HepG2 (cell line): ENCODE results near the gene EPHB6. TPM values are rescaled to one million over a fixed set of nuclear protein-coding genes. Genes with fewer than 3 reads are reported as not detected.

Source experiments
- ATAC-seq: fragments of 200-7000 bp; cut with Tn5 transposase; 3 replicates; pipeline ENCODE4 v1.9.1; 2020; ENCODE audit warnings: mild to moderate bottlenecking, moderate library complexity
- BruUV-seq: library from RNA; stranded (reverse); fragments of 400-500 nt; replicated peaks from 2 replicates; lab custom pipeline; 2021; lab: Mats Ljungman, UMichigan
- CTCF ChIA-PET: fragments of 300-600 bp; formaldehyde crosslinking; extraction: SDS; loops from one replicate; lab custom pipeline; 2021; ENCODE audit warnings: low total read pairs, inconsistent platforms, low intra/inter-chr PET ratio; lab: Yijun Ruan, JAX
- POLR2A ChIA-PET: fragments of 350-600 bp; sonication (Branson Sonifier 250); formaldehyde crosslinking; loops from one replicate; lab custom pipeline; 2020; ENCODE audit warnings: antibody characterized with exemption, inconsistent platforms; lab: Yijun Ruan, JAX
- DNase-seq: peaks from one replicate; pipeline ENCODE4 v3.0.0-alpha.2; 2015; ENCODE audit warnings: low spot score
- FAIRE-seq: peaks from 3 replicates; lab custom pipeline; 2011; peaks lifted over from hg19 to GRCh38; lab: Jason Lieb, UNC
- H2AFZ ChIP-seq: one replicate; pipeline ENCODE4 v1.6.1; 2011; ENCODE audit warnings: low read length, inconsistent platforms
- H3K27ac ChIP-seq: fragments of 300-600 bp; 3 replicates; pipeline ENCODE4 v1.8.0; 2011; ENCODE audit warnings: mixed run types, mild to moderate bottlenecking, mixed read lengths, low read length, inconsistent platforms; ENCODE audit not compliant: insufficient read depth; ENCODE audit errors: extremely low read length
- H3K27me3 ChIP-seq, 2 experiments: fragments of 200-600 bp in 1 of 2; 2 replicates in 1 of 2; 3 replicates in 1 of 2; pipeline versions ENCODE4 v1.6.0 to v1.8.0; 2011; ENCODE audit warnings: low read length in 2 of 2, mild to moderate bottlenecking in 2 of 2, moderate library complexity in 2 of 2, inconsistent platforms in 1 of 2; ENCODE audit not compliant: insufficient read depth in 2 of 2, control insufficient read depth in 1 of 2
- H3K36me3 ChIP-seq, 2 experiments: fragments of 200-600 bp in 1 of 2; replicated peaks in 1 of 2; 2 replicates in 1 of 2; 3 replicates in 1 of 2; pipeline versions ENCODE4 v1.5.1 to v1.8.0; 2011; ENCODE audit warnings: low read length in 2 of 2, inconsistent platforms in 1 of 2; ENCODE audit not compliant: insufficient read depth in 2 of 2, control insufficient read depth in 1 of 2
- H3K4me1 ChIP-seq: 2 replicates; pipeline ENCODE4 v1.5.1; 2012; ENCODE audit warnings: low read length, inconsistent platforms; ENCODE audit not compliant: insufficient read depth
- H3K4me2 ChIP-seq: 2 replicates; pipeline ENCODE4 v1.6.0; 2011; ENCODE audit warnings: low read depth, low read length, inconsistent platforms
- H3K4me3 ChIP-seq, 3 experiments: fragments of 200-600 bp in 1 of 3; sonication (generic), shearing (Covaris generic) in 1 of 3; replicated peaks in 1 of 3; 2 replicates each; pipeline ENCODE4 v1.5.1; 2011 to 2016; ENCODE audit warnings: low read length in 3 of 3, inconsistent platforms in 2 of 3, low read depth in 2 of 3, mild to moderate bottlenecking in 2 of 3, control low read depth in 1 of 3, mixed read lengths in 1 of 3; ENCODE audit not compliant: insufficient read depth in 1 of 3
- H3K79me2 ChIP-seq: one replicate; pipeline ENCODE4 v1.6.1; 2011; ENCODE audit warnings: low read length, inconsistent platforms; ENCODE audit not compliant: insufficient read depth
- H3K9ac ChIP-seq: 2 replicates; pipeline ENCODE4 v1.6.0; 2011; ENCODE audit warnings: mild to moderate bottlenecking, low read depth, low read length, inconsistent platforms; ENCODE audit not compliant: insufficient read depth
- H3K9me3 ChIP-seq: 2 replicates; pipeline ENCODE4 v1.5.1; 2012; ENCODE audit warnings: mild to moderate bottlenecking, low read length
- H4K20me1 ChIP-seq: 2 replicates; pipeline ENCODE4 v1.6.0; 2011; ENCODE audit warnings: inconsistent platforms, mild to moderate bottlenecking, low read length, moderate library complexity; ENCODE audit not compliant: insufficient read depth
- ARNT2 ChIP-seq: sonication (generic); formaldehyde crosslinking; IDR thresholded peaks from 2 replicates; pipeline ENCODE4 v1.8.0; 2022; ENCODE audit warnings: mild to moderate bottlenecking, low read depth, missing genetic modification reagents, moderate library complexity
- GATAD2A ChIP-seq: IDR thresholded peaks from 2 replicates; pipeline ENCODE4 v1.6.1; 2016
- HCFC1 ChIP-seq: fragments of 150-350 bp; IDR thresholded peaks from 2 replicates; pipeline ENCODE4 v1.6.1; 2014; ENCODE audit warnings: low read depth, low read length
- MAF1 ChIP-seq: sonication (generic); formaldehyde crosslinking; IDR thresholded peaks from 2 replicates; pipeline ENCODE4 v1.5.0; 2020; ENCODE audit warnings: missing genetic modification reagents, borderline replicate concordance
- MAZ ChIP-seq, 2 experiments: sonication (generic) in 1 of 2; formaldehyde crosslinking in 1 of 2; IDR thresholded peaks; 2 replicates each; pipeline versions ENCODE4 v1.5.0 to v1.6.1; 2012 to 2020; ENCODE audit warnings: low read depth in 2 of 2, mild to moderate bottlenecking in 2 of 2, borderline replicate concordance in 1 of 2, improper control_type of control experiment in 1 of 2, low read length in 1 of 2, missing genetic modification reagents in 1 of 2, moderate library complexity in 1 of 2
- PHF8 ChIP-seq: sonication (generic); formaldehyde crosslinking; IDR thresholded peaks from 2 replicates; pipeline ENCODE4 v1.5.0; 2020; ENCODE audit warnings: missing genetic modification reagents
- SMARCC2 ChIP-seq: fragments of 450-650 bp; IDR thresholded peaks from 2 replicates; pipeline ENCODE4 v1.6.1; 2017; ENCODE audit warnings: antibody characterized with exemption, mild to moderate bottlenecking
- YEATS4 ChIP-seq: sonication (generic); formaldehyde crosslinking; IDR thresholded peaks from 2 replicates; pipeline ENCODE4 v1.4.0; 2020; ENCODE audit warnings: missing genetic modification reagents, borderline replicate concordance
- ZIK1 ChIP-seq: sonication (generic); formaldehyde crosslinking; IDR thresholded peaks from 2 replicates; pipeline ENCODE4 v1.5.0; 2020; ENCODE audit warnings: mild to moderate bottlenecking, low read depth, missing genetic modification reagents, borderline replicate concordance
- ZNF562 ChIP-seq: sonication (generic); formaldehyde crosslinking; IDR thresholded peaks from 2 replicates; pipeline ENCODE4 v1.8.0; 2022; ENCODE audit warnings: missing genetic modification reagents, borderline replicate concordance
- WGBS: methylation state at CpG from one replicate; pipeline ENCODE4 v1.1.6; 2017; ENCODE audit warnings: low lambda C conversion rate; 5-methylcytosine and 5-hydroxymethylcytosine counted together
- in situ Hi-C: cut with HindIII; loops from 2 replicates; pipeline ENCODE4 v1.10.0; 2017; ENCODE audit warnings: low pct_unique_long_range_greater_than_20kb; ENCODE audit not compliant: extremely low pct_ligation_motif_present
- intact Hi-C: fragments of 100-400 bp; cut with micrococcal nuclease; formaldehyde crosslinking; loops from one replicate; pipeline ENCODE4 v1.10.0; 2022; ENCODE audit not compliant: unreplicated experiment
- polyA plus RNA-seq, 8 experiments: library from polyadenylated mRNA; depleted of rRNA in 3 of 8; stranded (reverse) in 7 of 8; unstranded in 1 of 8; fragments of >200 nt; fragmentation: Illumina TruSeq in 4 of 8; extraction: Trizol in 4 of 8; gene quantifications; 2 replicates each; pipeline versions ENCODE4 v1.2.1 to v1.2.3, GENCODE V29; 2011 to 2016; ENCODE audit warnings: low read depth in 4 of 8, missing spikeins in 1 of 8, mixed read lengths in 1 of 8; ENCODE audit not compliant: insufficient read depth in 1 of 8
- total RNA-seq, 5 experiments: library from RNA; depleted of rRNA; stranded (reverse); fragments of >200 nt; fragmentation: Illumina TruSeq; extraction: Trizol; gene quantifications; 2 replicates each; pipeline ENCODE4 v1.2.3, GENCODE V29; 2016; ENCODE audit warnings: low read depth in 1 of 5
- TF ChIP-seq, protein P1 (sequence below): sonication (generic); formaldehyde crosslinking; conservative IDR thresholded peaks from 2 replicates; pipeline ENCODE4 v1.4.0; 2020; ENCODE audit warnings: missing genetic modification reagents
- TF ChIP-seq, protein P2 (sequence below), 2 experiments: sonication (generic) in 1 of 2; formaldehyde crosslinking in 1 of 2; IDR thresholded peaks; 2 replicates each; pipeline versions ENCODE4 v1.6.1 to v1.9.0; 2014 to 2022; ENCODE audit warnings: antibody characterized with exemption in 1 of 2, borderline replicate concordance in 1 of 2, inconsistent platforms in 1 of 2, low read depth in 1 of 2, missing genetic modification reagents in 1 of 2
- TF ChIP-seq, protein P3 (sequence below): sonication (generic); formaldehyde crosslinking; IDR thresholded peaks from 2 replicates; pipeline ENCODE4 v1.5.1; 2020; ENCODE audit warnings: mild to moderate bottlenecking, moderate library complexity, missing genetic modification reagents

Gene EPHB6
- total and polyA plus RNA-seq, 2 of the 13 experiments (the other 11 are each of a cell fraction or from before 2014, with no cell fraction given): not detected

DNA sequence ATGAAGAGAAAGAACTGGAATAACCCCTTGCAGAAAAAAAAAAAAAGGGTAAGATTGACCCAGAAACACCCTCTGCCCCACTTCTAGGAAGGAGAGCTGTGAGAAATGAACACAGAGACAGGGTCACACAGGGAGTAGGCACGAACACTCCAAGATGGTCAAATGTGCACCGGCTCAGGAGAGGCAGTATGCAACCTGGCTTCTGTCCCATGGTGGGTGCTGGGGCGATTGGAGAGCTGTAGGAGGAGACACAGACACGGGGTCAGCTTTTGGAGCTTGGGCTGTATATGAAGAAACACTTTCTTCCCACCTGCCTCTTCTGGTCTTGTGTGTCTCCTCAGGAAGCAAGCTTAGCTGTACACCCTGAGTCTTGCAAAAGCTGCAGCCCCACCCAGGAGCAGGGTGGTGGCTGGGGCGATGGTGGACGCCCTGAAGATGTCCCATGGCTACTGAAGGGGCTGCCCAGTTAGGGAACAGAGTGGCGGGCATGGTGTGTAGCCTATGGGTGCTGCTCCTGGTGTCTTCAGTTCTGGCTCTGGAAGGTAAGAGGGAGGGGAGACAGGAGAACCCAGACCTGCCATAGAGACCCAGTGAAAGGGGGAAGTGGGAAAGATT lies 8.0 kb downstream of the EPHB6 start (continued):
- TF ChIP-seq, protein P1, sequence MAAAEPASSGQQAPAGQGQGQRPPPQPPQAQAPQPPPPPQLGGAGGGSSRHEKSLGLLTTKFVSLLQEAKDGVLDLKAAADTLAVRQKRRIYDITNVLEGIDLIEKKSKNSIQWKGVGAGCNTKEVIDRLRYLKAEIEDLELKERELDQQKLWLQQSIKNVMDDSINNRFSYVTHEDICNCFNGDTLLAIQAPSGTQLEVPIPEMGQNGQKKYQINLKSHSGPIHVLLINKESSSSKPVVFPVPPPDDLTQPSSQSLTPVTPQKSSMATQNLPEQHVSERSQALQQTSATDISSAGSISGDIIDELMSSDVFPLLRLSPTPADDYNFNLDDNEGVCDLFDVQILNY (CRISPR knock-in tag): no peak
- no peak for TF ChIP-seq HCFC1
- no peak for TF ChIP-seq GATAD2A (CRISPR knock-in tag)
- TF ChIP-seq ARNT2: no peak
- TF ChIP-seq ZNF562 (CRISPR knock-in tag): no peak
- TF ChIP-seq YEATS4: no peak
- TF ChIP-seq ZIK1: no peak

DNA sequence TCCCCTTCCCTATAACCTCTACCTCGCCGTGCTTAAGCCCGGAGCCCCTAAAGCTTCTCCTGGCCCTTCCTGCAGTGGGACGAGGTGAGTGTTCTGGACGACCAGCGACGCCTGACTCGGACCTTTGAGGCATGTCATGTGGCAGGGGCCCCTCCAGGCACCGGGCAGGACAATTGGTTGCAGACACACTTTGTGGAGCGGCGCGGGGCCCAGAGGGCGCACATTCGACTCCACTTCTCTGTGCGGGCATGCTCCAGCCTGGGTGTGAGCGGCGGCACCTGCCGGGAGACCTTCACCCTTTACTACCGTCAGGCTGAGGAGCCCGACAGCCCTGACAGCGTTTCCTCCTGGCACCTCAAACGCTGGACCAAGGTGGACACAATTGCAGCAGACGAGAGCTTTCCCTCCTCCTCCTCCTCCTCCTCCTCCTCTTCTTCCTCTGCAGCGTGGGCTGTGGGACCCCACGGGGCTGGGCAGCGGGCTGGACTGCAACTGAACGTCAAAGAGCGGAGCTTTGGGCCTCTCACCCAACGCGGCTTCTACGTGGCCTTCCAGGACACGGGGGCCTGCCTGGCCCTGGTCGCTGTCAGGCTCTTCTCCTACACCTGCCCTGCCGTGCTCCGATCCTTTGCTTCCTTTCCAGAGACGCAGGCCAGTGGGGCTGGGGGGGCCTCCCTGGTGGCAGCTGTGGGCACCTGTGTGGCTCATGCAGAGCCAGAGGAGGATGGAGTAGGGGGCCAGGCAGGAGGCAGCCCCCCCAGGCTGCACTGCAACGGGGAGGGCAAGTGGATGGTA lies 9.2 kb downstream of the EPHB6 start:
- no peak for FAIRE-seq
- WGBS: 10% methylated on average over 19 of the region's 37 CpGs
- TF ChIP-seq, protein P2, sequence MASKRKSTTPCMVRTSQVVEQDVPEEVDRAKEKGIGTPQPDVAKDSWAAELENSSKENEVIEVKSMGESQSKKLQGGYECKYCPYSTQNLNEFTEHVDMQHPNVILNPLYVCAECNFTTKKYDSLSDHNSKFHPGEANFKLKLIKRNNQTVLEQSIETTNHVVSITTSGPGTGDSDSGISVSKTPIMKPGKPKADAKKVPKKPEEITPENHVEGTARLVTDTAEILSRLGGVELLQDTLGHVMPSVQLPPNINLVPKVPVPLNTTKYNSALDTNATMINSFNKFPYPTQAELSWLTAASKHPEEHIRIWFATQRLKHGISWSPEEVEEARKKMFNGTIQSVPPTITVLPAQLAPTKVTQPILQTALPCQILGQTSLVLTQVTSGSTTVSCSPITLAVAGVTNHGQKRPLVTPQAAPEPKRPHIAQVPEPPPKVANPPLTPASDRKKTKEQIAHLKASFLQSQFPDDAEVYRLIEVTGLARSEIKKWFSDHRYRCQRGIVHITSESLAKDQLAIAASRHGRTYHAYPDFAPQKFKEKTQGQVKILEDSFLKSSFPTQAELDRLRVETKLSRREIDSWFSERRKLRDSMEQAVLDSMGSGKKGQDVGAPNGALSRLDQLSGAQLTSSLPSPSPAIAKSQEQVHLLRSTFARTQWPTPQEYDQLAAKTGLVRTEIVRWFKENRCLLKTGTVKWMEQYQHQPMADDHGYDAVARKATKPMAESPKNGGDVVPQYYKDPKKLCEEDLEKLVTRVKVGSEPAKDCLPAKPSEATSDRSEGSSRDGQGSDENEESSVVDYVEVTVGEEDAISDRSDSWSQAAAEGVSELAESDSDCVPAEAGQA (IDR thresholded peaks at IDR 0.05; ENCODE audit: low read depth): no peak
- TF ChIP-seq, protein P2 (CRISPR knock-in tag; IDR thresholded peaks at IDR 0.05; ENCODE audit: borderline replicate concordance): no peak
- no peak for TF ChIP-seq PHF8 (CRISPR knock-in tag)
- no peak for TF ChIP-seq MAZ (IDR thresholded peaks at IDR 0.05; ENCODE audit: borderline replicate concordance, low read depth, low read length)
- TF ChIP-seq MAZ (CRISPR knock-in tag; IDR thresholded peaks at IDR 0.05; ENCODE audit: low read depth): no peak
- no peak for TF ChIP-seq MAF1
- TF ChIP-seq SMARCC2: no peak
- TF ChIP-seq, protein P3, sequence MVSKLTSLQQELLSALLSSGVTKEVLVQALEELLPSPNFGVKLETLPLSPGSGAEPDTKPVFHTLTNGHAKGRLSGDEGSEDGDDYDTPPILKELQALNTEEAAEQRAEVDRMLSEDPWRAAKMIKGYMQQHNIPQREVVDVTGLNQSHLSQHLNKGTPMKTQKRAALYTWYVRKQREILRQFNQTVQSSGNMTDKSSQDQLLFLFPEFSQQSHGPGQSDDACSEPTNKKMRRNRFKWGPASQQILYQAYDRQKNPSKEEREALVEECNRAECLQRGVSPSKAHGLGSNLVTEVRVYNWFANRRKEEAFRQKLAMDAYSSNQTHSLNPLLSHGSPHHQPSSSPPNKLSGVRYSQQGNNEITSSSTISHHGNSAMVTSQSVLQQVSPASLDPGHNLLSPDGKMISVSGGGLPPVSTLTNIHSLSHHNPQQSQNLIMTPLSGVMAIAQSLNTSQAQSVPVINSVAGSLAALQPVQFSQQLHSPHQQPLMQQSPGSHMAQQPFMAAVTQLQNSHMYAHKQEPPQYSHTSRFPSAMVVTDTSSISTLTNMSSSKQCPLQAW (CRISPR knock-in tag): no peak

More for the DNA sequence above, 9.2 kb downstream of the EPHB6 start:
- no peaks in the 10 kb centered on the region for H3K79me2 ChIP-seq
- ATAC-seq (no peak), DNase-seq (no peak)
- no peaks in the 10 kb centered on the region for H4K20me1 ChIP-seq
- POLR2A ChIA-PET: no interaction called here
- H3K4me3 ChIP-seq: no peak overlapping the region
- H2AFZ ChIP-seq: no peak overlapping the region
- BruUV-seq: no TSS peak
- no peak overlapping the region for H3K9ac ChIP-seq
- CTCF ChIA-PET: no interaction called here
- peaks cover 8 to 67% of the 10 kb centered on the region in 2 experiments; a peak in 4 of 5 replicates for H3K27me3 ChIP-seq
- no peaks in the 10 kb centered on the region for H3K9me3 ChIP-seq
- intact Hi-C loops: no loop called here
- no peak overlapping the region for H3K27ac ChIP-seq
- no peaks in the 10 kb centered on the region for H3K36me3 ChIP-seq
- H3K4me1 ChIP-seq: no peaks in the 10 kb centered on the region
- in situ Hi-C loops: no loop called here
- H3K4me2 ChIP-seq: no peak overlapping the region
